Midbrain (tissue), 1 donor: ENCODE measurements around the gene KAT7.

Source experiments
- DNase-seq: peaks from one replicate; lab custom pipeline; 2025; lab: John Stamatoyannopoulos, UW

KAT7 gene

DNA sequence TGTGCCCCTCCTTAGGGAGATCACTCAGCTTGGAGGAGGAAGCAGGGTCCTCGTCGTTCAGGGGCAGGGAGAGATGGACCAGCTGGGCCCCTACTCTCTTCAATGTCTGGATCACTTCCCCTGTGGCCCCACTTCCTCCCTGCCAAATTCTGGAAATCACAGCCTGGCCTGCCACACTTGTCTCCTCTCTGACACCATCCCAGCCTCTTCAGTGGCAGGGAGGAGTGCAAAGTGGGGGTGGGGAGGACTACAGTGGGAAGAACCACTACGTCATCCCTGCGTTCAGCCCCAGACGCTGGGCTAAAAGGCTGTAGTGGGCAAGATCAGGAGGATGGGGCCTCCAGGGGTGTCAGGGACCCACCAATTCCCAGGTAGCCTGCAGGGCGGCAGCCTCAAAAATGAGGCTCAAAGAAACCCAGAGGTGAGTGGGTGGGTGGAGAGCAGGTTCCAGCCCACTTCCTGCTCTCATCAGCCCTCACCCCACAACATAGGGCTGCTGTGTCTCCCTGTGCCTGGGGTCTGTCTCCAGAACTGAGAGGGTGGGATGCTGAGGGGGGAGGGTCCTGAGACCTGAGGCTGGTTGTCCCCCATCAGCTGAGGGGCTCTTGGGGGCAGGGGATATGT is 84.4 kb downstream of the KAT7 start:
- DNase-seq: no peak

DNA sequence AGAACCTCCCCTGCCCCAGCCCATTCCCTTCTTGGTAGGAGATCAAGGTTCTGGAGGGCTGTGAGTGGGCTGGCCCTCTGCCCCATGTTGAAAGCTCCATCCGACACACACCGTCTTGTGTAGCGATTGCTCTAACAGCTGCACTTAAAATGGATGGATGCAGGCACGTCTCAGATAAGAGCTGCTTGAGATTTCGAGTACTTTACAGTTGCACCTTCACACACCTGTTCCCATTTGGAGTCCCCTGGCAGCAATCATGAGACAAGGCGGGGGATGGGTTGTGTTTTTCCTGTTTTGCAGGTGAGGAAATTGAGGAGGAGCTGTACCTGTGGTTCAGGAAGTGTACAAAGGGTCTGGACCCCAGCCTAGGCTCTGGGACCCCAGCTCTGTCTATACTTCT is 85.0 kb downstream of the KAT7 start:
- DNase-seq: no peak

DNA sequence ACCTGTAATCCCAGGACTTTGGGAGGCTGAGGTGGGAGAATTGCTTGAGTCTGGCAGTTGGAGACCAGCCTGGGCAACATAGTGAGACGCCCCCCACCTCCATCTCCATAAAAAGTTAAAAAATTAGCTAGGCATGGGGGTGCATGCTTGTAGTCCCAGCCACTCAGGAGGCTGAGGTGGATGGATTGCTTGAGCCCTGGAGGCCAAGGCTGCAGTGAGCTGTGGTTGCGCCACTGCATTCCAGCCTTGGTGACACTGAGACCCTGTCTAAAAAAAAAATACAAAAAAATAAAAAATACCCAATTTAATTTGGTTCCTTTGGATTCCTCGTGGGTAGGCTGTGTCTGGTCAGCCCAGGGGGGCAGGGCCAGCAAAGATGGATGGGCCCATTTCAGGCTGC is 85.4 kb downstream of the KAT7 start:
- no peak for DNase-seq

DNA sequence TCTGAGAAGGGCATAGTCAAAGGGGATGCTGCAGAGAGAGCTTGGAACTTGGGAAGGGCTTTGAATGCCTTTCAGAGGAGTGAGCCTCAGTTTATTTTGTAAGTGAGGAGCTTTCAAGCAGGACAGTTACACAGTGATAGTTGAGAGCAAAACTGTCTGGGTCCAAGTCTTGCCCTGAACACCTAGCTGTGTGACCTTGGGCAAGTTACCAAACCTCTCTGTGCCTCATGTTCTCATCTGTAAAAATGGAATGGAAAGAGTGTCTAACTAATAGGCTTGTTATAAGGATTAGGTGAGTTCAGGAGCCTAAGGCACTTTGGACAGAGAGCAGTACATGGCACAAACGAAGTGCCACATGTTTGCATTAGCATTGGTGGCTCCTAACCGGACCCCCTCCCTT is 86.4 kb downstream of the KAT7 start:
- DNase-seq: no peak

DNA sequence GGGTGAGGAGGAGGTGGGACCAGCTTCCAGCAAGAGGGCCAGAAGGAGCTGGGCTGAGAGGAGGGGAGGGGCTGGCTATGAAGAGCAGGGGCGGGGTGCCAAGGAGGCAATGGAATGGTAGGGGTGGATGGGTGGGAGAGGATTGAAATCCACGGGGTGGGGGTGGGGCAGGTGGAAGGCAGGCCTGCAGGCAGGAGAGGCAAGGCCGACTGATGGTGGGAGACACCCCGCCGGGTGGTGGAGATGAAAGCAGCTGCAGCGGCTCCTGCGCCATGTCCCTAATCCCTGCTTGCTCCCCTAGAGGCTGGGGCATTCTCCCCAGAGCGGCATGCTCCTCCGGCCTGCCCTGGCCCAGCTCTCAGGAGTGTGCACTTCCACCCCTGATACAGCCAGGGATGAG is 87.2 kb downstream of the KAT7 start:
- no peak for DNase-seq

DNA sequence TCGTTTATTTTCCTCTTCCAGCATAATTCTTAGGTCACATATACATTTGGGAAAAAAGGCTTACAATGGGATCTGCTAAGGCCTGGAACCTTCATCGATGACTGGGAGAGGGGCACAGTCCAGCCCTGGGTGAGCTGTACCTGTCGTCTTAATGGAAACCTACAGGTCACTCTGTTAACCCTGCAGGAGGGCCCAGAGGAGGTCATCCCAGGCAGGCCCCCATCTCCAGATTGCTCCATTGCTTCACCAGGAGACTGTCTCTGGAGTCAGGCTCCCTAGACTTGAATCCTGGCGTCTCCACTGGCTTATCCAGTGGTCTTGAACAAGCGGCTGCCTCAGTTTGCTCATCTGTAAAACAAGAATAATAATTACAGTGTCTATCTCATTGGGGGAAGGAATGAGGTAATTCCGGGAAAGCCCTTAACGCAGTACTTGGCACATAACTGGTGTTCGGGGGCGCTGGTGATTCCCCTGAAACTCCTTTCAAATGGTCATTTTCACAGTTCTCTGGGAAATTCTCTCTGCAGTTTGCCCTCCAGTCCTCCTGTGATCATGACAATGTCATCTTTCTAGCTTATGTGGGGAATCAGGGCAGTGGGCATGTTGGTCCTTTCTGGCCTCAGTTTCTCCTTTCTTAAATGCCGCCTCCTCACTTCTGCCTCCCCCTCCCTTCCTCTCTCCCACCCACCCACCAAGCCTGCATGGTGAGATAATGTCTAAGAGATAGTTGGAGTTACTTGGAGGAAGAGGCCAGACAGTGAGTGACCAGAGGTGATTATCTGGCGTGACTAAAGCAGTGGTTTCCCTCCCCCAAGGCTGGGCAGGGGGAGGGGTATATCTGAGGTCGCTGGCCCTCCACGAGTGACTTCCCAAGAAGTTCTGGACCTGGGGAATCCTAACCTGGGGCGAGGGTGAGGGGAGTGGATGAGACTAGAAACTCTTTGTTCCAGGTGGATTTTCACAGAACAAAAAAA is 90.7 kb downstream of the KAT7 start:
- DNase-seq: no peak

DNA sequence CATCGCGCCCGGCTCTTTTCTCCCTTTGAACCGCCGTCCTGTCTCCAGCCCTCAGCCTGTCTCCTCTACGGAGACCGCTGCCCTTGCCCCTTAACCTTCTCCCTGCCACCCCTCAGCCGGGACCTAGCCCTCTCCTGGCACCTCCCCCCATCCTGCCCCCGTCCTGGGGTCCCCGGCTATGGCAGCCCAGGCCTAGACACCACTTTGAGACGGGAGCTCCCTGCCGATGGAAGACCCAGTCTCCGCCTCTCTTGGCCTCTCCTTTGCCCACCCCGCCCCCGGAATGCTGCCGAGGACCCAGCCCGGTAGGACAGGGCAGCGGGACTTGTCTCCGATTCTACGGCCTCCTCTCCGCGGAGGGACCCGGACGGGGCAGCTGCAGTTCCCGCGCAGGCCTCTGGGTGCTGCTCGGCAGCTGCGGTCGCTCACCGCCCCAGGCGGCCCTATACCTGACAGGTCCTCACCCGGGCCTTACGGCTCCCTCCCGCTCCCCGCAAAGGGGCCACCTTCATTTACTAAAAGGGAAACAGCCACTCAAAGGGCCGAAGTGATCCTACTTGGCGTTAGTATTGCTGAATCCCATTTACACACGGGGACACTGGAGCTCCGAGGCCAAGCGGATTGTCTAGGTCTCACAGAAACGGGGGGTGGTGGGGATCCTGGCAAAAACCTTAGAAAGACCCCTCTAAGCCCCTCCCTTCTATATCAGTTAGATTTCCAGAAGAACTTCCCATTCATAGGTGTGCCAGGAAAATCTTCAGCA is 92.0 kb downstream of the KAT7 start:
- DNase-seq: peak; percentile 42

GRCh38 chr17:49881054-49881402 is 92.5 kb downstream of the KAT7 start:
- DNase-seq: no peak

GRCh38 chr17:49882434-49882833 is 94.0 kb downstream of the KAT7 start:
- no peak for DNase-seq
